GM23338 (cell line): ENCODE results near the gene LCN10.

ENCODE experiments used
- CTCF ChIP-seq, 2 experiments: fragments of 200-600 bp in 1 of 2; sonication (generic) in 1 of 2; conservative IDR thresholded peaks; 2 replicates each; pipeline versions ENCODE4 v1.5.1 to v1.6.1; 2016 to 2017; ENCODE audit warnings: antibody characterized with exemption in 2 of 2, low read depth in 2 of 2, mild to moderate bottlenecking in 2 of 2, moderate library complexity in 1 of 2
- EZH2 ChIP-seq: fragments of 200-600 bp; sonication (generic); IDR thresholded peaks from one replicate; pipeline ENCODE4 v1.8.0; 2017; ENCODE audit warnings: antibody characterized with exemption, mild to moderate bottlenecking, low read depth; ENCODE audit not compliant: unreplicated experiment
- EZH2phosphoT487 ChIP-seq: fragments of 200-600 bp; sonication (generic); IDR thresholded peaks from one replicate; pipeline ENCODE4 v1.8.1; 2018; ENCODE audit warnings: antibody characterized with exemption; ENCODE audit not compliant: unreplicated experiment
- POLR2AphosphoS5 ChIP-seq: IDR thresholded peaks from 2 replicates; pipeline ENCODE4 v1.6.1; 2016; ENCODE audit warnings: antibody characterized with exemption, low read depth
- REST ChIP-seq: IDR thresholded peaks from one replicate; pipeline ENCODE4 v1.6.1; 2018; ENCODE audit warnings: antibody characterized with exemption; ENCODE audit not compliant: unreplicated experiment
- ZNF114 ChIP-seq: fragments of 250-450 bp; sonication (Bioruptor Pico); IDR thresholded peaks from 2 replicates; pipeline ENCODE4 v1.5.0; 2020; ENCODE audit warnings: mild to moderate bottlenecking, moderate library complexity
- TF ChIP-seq, protein P1 (sequence below): fragments of 250-450 bp; sonication (Bioruptor Pico); IDR thresholded peaks from 2 replicates; pipeline ENCODE4 v1.5.0; 2020; ENCODE audit warnings: mild to moderate bottlenecking, moderate library complexity
- TF ChIP-seq, protein P2 (sequence below): IDR thresholded peaks from 2 replicates; pipeline ENCODE4 v1.6.1; 2016; ENCODE audit warnings: antibody characterized with exemption

DNA sequence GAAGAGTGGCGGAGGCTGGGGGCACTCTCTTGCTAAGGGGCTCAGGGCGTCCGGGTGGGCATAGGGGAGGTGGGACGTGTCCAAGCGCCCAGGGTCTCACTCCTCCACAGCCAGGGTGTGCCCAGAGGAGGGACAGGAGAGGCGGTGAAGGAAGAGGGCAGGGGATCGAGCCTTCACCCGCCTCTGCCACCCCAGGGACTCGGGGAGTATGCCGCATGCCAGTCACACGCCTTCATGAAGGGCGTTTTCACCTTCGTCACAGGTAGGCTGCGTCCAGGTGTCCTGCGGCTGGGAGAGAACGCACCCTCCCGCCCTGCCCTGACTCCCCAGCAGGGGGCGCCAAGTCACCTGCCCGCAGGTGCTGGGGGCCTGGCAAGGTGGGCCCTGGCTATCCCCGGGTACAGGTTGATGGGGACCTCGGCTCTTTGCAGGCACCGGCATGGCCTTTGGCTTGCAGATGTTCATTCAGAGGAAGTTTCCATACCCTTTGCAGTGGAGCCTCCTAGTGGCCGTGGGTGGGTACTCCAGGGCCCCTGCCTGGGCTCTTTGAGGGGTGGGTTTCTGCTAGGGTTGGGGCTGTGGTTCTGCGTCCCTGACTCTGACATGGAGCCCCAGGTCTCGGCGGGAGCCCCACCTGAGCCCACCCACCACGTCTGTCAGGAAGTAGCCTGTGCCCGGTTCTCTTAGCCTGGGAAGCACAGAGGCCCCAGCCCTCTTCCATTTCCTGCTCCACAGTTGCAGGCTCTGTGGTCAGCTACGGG lies 49.0 kb upstream of the LCN10 start:
- peak; percentile 88 to 95 for TF ChIP-seq CTCF (conservative IDR thresholded peaks at IDR 0.05; ENCODE audit: low read depth in 2 of 2)
- TF ChIP-seq EZH2phosphoT487, result no peak
- TF ChIP-seq, protein P1, sequence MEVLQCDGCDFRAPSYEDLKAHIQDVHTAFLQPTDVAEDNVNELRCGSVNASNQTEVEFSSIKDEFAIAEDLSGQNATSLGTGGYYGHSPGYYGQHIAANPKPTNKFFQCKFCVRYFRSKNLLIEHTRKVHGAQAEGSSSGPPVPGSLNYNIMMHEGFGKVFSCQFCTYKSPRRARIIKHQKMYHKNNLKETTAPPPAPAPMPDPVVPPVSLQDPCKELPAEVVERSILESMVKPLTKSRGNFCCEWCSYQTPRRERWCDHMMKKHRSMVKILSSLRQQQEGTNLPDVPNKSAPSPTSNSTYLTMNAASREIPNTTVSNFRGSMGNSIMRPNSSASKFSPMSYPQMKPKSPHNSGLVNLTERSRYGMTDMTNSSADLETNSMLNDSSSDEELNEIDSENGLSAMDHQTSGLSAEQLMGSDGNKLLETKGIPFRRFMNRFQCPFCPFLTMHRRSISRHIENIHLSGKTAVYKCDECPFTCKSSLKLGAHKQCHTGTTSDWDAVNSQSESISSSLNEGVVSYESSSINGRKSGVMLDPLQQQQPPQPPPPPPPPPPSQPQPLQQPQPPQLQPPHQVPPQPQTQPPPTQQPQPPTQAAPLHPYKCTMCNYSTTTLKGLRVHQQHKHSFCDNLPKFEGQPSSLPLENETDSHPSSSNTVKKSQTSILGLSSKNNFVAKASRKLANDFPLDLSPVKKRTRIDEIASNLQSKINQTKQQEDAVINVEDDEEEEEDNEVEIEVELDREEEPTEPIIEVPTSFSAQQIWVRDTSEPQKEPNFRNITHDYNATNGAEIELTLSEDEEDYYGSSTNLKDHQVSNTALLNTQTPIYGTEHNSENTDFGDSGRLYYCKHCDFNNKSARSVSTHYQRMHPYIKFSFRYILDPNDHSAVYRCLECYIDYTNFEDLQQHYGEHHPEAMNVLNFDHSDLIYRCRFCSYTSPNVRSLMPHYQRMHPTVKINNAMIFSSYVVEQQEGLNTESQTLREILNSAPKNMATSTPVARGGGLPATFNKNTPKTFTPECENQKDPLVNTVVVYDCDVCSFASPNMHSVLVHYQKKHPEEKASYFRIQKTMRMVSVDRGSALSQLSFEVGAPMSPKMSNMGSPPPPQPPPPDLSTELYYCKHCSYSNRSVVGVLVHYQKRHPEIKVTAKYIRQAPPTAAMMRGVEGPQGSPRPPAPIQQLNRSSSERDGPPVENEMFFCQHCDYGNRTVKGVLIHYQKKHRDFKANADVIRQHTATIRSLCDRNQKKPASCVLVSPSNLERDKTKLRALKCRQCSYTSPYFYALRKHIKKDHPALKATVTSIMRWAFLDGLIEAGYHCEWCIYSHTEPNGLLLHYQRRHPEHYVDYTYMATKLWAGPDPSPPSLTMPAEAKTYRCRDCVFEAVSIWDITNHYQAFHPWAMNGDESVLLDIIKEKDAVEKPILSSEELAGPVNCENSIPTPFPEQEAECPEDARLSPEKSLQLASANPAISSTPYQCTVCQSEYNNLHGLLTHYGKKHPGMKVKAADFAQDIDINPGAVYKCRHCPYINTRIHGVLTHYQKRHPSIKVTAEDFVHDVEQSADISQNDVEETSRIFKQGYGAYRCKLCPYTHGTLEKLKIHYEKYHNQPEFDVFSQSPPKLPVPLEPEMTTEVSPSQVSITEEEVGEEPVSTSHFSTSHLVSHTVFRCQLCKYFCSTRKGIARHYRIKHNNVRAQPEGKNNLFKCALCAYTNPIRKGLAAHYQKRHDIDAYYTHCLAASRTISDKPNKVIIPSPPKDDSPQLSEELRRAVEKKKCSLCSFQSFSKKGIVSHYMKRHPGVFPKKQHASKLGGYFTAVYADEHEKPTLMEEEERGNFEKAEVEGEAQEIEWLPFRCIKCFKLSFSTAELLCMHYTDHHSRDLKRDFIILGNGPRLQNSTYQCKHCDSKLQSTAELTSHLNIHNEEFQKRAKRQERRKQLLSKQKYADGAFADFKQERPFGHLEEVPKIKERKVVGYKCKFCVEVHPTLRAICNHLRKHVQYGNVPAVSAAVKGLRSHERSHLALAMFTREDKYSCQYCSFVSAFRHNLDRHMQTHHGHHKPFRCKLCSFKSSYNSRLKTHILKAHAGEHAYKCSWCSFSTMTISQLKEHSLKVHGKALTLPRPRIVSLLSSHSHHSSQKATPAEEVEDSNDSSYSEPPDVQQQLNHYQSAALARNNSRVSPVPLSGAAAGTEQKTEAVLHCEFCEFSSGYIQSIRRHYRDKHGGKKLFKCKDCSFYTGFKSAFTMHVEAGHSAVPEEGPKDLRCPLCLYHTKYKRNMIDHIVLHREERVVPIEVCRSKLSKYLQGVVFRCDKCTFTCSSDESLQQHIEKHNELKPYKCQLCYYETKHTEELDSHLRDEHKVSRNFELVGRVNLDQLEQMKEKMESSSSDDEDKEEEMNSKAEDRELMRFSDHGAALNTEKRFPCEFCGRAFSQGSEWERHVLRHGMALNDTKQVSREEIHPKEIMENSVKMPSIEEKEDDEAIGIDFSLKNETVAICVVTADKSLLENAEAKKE (CRISPR knock-in tag), result no peak
- TF ChIP-seq EZH2, result no peak
- no peak; the same call in 1 of the 2 replicates for TF ChIP-seq POLR2AphosphoS5
- no peak for TF ChIP-seq ZNF114 (CRISPR knock-in tag)
- TF ChIP-seq, protein P2, sequence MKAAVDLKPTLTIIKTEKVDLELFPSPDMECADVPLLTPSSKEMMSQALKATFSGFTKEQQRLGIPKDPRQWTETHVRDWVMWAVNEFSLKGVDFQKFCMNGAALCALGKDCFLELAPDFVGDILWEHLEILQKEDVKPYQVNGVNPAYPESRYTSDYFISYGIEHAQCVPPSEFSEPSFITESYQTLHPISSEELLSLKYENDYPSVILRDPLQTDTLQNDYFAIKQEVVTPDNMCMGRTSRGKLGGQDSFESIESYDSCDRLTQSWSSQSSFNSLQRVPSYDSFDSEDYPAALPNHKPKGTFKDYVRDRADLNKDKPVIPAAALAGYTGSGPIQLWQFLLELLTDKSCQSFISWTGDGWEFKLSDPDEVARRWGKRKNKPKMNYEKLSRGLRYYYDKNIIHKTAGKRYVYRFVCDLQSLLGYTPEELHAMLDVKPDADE, result no peak
- no peak for TF ChIP-seq REST
